Sigmoid colon (tissue), 7 donors: Measurements from ENCODE around the gene LIMS2. TPM values are rescaled to one million over a fixed set of nuclear protein-coding genes. Genes with fewer than 3 reads are reported as not detected.

Experiments used
- DNase-seq: peaks from one replicate; pipeline ENCODE4 v3.0.0-alpha.2; 2019
- H3K27ac ChIP-seq, 4 donors: fragments of 200-600 bp; sonication (generic); one replicate each; pipeline ENCODE4 v1.5.1; 2016 to 2019; ENCODE audit warnings: mild to moderate bottlenecking in 1 of 4
- H3K27me3 ChIP-seq, 3 donors: fragments of 200-600 bp; sonication (generic); one replicate each; pipeline ENCODE4 v1.5.1; 2019; ENCODE audit warnings: mild to moderate bottlenecking in 1 of 3
- H3K36me3 ChIP-seq, 4 donors: fragments of 200-600 bp; sonication (generic); one replicate each; pipeline ENCODE4 v1.5.1; 2016 to 2019
- H3K4me1 ChIP-seq, 4 donors: fragments of 200-600 bp; sonication (generic); one replicate each; pipeline ENCODE4 v1.5.1; 2017 to 2019
- H3K4me3 ChIP-seq, 4 donors: fragments of 200-600 bp; sonication (generic); one replicate each; pipeline ENCODE4 v1.5.1; 2017 to 2019; ENCODE audit warnings: mild to moderate bottlenecking in 2 of 4, moderate library complexity in 1 of 4
- H3K9me3 ChIP-seq, 4 donors: fragments of 200-600 bp in 3 of 4; sonication (generic) in 3 of 4; one replicate each; pipeline versions ENCODE4 v1.5.1 to v1.6.1; 2013 to 2019
- CTCF ChIP-seq, 4 experiments: fragments of 450-650 bp in 3 of 4; fragments of 200-600 bp in 1 of 4; IDR thresholded peaks; one replicate each; pipeline ENCODE4 v1.5.1; 2016 to 2019; ENCODE audit warnings: antibody characterized with exemption in 4 of 4, mild to moderate bottlenecking in 3 of 4, moderate library complexity in 2 of 4
- EP300 ChIP-seq, 4 donors: sonication (generic); formaldehyde crosslinking; IDR thresholded peaks; one replicate each; pipeline ENCODE4 v1.6.1; 2017; ENCODE audit warnings: antibody characterized with exemption in 4 of 4
- POLR2A ChIP-seq, 2 donors: fragments of 450-650 bp; IDR thresholded peaks; one replicate each; pipeline ENCODE4 v1.6.1; 2016; ENCODE audit warnings: antibody characterized with exemption in 2 of 2, mild to moderate bottlenecking in 2 of 2, moderate library complexity in 2 of 2
- POLR2AphosphoS5 ChIP-seq, 4 donors: sonication (generic); formaldehyde crosslinking; IDR thresholded peaks; one replicate each; pipeline ENCODE4 v1.6.1; 2017; ENCODE audit warnings: antibody characterized with exemption in 4 of 4
- WGBS, 2 donors: extraction: QIAGEN DNeasy Blood & Tissue Kit; methylation state at CpG; one replicate each; pipeline ENCODE4 v1.1.7; 2013; 5-methylcytosine and 5-hydroxymethylcytosine counted together
- intact Hi-C: fragments of 100-400 bp; cut with DNase I; formaldehyde crosslinking; loops from one replicate; pipeline ENCODE4 v1.15.1; 2023
- polyA plus RNA-seq, 3 donors: library from polyadenylated mRNA; stranded (reverse); fragments of 200-250 nt; gene quantifications; one replicate each; pipeline ENCODE4 v1.2.3, GENCODE V29; 2013
- total RNA-seq, 4 donors: library from RNA; depleted of rRNA; stranded (reverse); fragments of >200 nt; gene quantifications; one replicate each; pipeline ENCODE4 v1.1.0, GENCODE V29; 2016
- donor health status: healthy with polysubstance abuse.
- donor health status: Bipolar disorder and iron deficiency.
- donor health status: healthy.

LIMS2 gene
- total and polyA plus RNA-seq, 7 donors = 3.2 to 357 (median 125) TPM

GRCh38 chr2:127589358-127589757, 86.0 kb downstream of the LIMS2 start:
- H3K4me3 ChIP-seq = no peak overlapping the region
- no peak overlapping the region for H3K27ac ChIP-seq
- H3K27me3 ChIP-seq = no peaks in the 10 kb centered on the region
- H3K9me3 ChIP-seq = no peaks in the 10 kb centered on the region
- no peaks in the 10 kb centered on the region for H3K4me1 ChIP-seq
- no peak for DNase-seq
- TF ChIP-seq POLR2A (IDR thresholded peaks at IDR 0.05) (no peak), CTCF (IDR thresholded peaks at IDR 0.05) (no peak), POLR2AphosphoS5 (IDR thresholded peaks at IDR 0.05) (no peak), EP300 (IDR thresholded peaks at IDR 0.05) (no peak)
- H3K36me3 ChIP-seq = no peaks in the 10 kb centered on the region
- WGBS, 2 donors = 93 to 94% methylated on average over 3 of the region's 3 CpGs
- intact Hi-C loops = no loop called here

Other genes with a start within 250 kb of the LIMS2 start
- gene IWS1, start 149.0 kb downstream of the LIMS2 start, total RNA-seq = 10 to 100 TPM; 28.1 to 47.9 (median 30.7) TPM
- 10 to 100 TPM; 28.8 to 32.6 (median 31.2) TPM for gene IWS1, start 149.0 kb downstream of the LIMS2 start, polyA plus RNA-seq
- gene MYO7B, start 139.8 kb downstream of the LIMS2 start, total RNA-seq = 1 to 10 TPM in 2 of 4 donors, under 1 TPM in 1, not detected in 1; 0.54 to 3.0 (median 1.4) TPM
- 100 to 1,000 TPM in 1 of 3 donors, 10 to 100 TPM in 2; 57.6 to 128 (median 67.9) TPM for gene MYO7B, start 139.8 kb downstream of the LIMS2 start, polyA plus RNA-seq
- gene GPR17, start 29.4 kb downstream of the LIMS2 start, total RNA-seq = 1 to 10 TPM in 1 of 4 donors, under 1 TPM in 2, not detected in 1; 0.36 to 1.4 (median 0.66) TPM
- under 1 TPM in 2 of 3 donors, not detected in 1; 0.48 to 0.60 TPM for gene GPR17, start 29.4 kb downstream of the LIMS2 start, polyA plus RNA-seq
- 1 to 10 TPM; 5.6 to 8.6 (median 7.9) TPM for gene SFT2D3, start 26.0 kb upstream of the LIMS2 start, total RNA-seq
- gene SFT2D3, start 26.0 kb upstream of the LIMS2 start, polyA plus RNA-seq = 1 to 10 TPM; 1.4 to 6.5 (median 1.8) TPM
- gene WDR33, start 135.6 kb upstream of the LIMS2 start, total RNA-seq = 10 to 100 TPM; 37.8 to 45.2 (median 44.3) TPM
- 10 to 100 TPM in 2 of 3 donors, 1 to 10 TPM in 1; 8.3 to 16.1 (median 10.8) TPM for gene WDR33, start 135.6 kb upstream of the LIMS2 start, polyA plus RNA-seq
- 10 to 100 TPM in 3 of 4 donors, 1 to 10 TPM in 1; 9.7 to 12.9 (median 12.3) TPM for gene POLR2D, start 182.6 kb upstream of the LIMS2 start, total RNA-seq
- gene POLR2D, start 182.6 kb upstream of the LIMS2 start, polyA plus RNA-seq = 10 to 100 TPM in 2 of 3 donors, 1 to 10 TPM in 1; 9.9 to 18.8 (median 10.8) TPM
- gene AMMECR1L, start 210.4 kb upstream of the LIMS2 start, total RNA-seq = 10 to 100 TPM in 2 of 4 donors, 1 to 10 TPM in 2; 7.8 to 12.2 (median 9.3) TPM
- gene AMMECR1L, start 210.4 kb upstream of the LIMS2 start, polyA plus RNA-seq = 1 to 10 TPM; 3.6 to 9.0 (median 5.3) TPM